Astrocyte (in vitro differentiated cells and primary cell): ENCODE measurements around the gene C1orf174. TPM values are rescaled to one million over a fixed set of nuclear protein-coding genes. Genes with fewer than 3 reads are reported as not detected.

Experiments
- DNase-seq: peaks from one replicate; pipeline ENCODE4 v3.0.0-alpha.2; 2010; ENCODE audit warnings: low read depth
- FAIRE-seq: peaks from 2 replicates; lab custom pipeline; 2011; peaks lifted over from hg19 to GRCh38; lab: Jason Lieb, UNC
- H2AFZ ChIP-seq: 2 replicates; pipeline ENCODE4 v1.6.0; 2012; ENCODE audit warnings: low read depth, low read length, inconsistent platforms
- H3K27ac ChIP-seq: 2 replicates; pipeline ENCODE4 v1.5.1; 2011; ENCODE audit warnings: low read depth, low read length, inconsistent platforms
- H3K27me3 ChIP-seq: 2 replicates; pipeline ENCODE4 v1.6.0; 2011; ENCODE audit warnings: low read length, inconsistent platforms; ENCODE audit not compliant: insufficient read depth
- H3K36me3 ChIP-seq: 2 replicates; pipeline ENCODE4 v1.5.1; 2011; ENCODE audit warnings: low read length, inconsistent platforms; ENCODE audit not compliant: insufficient read depth
- H3K4me1 ChIP-seq: 2 replicates; pipeline ENCODE4 v1.5.1; 2011; ENCODE audit warnings: low read length, inconsistent platforms; ENCODE audit not compliant: insufficient read depth
- H3K4me2 ChIP-seq: 2 replicates; pipeline ENCODE4 v1.6.0; 2012; ENCODE audit warnings: low read length, inconsistent platforms
- H3K4me3 ChIP-seq: 2 replicates; pipeline ENCODE4 v1.5.1; 2011; ENCODE audit warnings: low read depth, mild to moderate bottlenecking, low read length, inconsistent platforms; ENCODE audit not compliant: insufficient read depth
- H3K79me2 ChIP-seq: 2 replicates; pipeline ENCODE4 v1.6.0; 2012; ENCODE audit warnings: mild to moderate bottlenecking, low read length, inconsistent platforms; ENCODE audit not compliant: insufficient read depth
- H3K9ac ChIP-seq: 2 replicates; pipeline ENCODE4 v1.6.0; 2012; ENCODE audit warnings: mild to moderate bottlenecking, low read length, inconsistent platforms
- H3K9me3 ChIP-seq: 2 replicates; pipeline ENCODE4 v1.5.1; 2012; ENCODE audit warnings: low read depth, mild to moderate bottlenecking, low read length, inconsistent platforms; ENCODE audit not compliant: insufficient read depth
- H4K20me1 ChIP-seq: 2 replicates; pipeline ENCODE4 v1.6.0; 2012; ENCODE audit warnings: low read length, inconsistent platforms; ENCODE audit not compliant: insufficient read depth
- H3K27ac Mint-ChIP-seq: one replicate; pipeline ENCODE4 v1.8.0; 2021; ENCODE audit warnings: mild to moderate bottlenecking, mixed read lengths; ENCODE audit not compliant: unreplicated experiment
- H3K27me3 Mint-ChIP-seq: one replicate; pipeline ENCODE4 v1.8.0; 2021; ENCODE audit warnings: low read depth, mixed read lengths; ENCODE audit not compliant: unreplicated experiment
- H3K36me3 Mint-ChIP-seq: one replicate; pipeline ENCODE4 v1.8.0; 2021; ENCODE audit warnings: low read depth, mixed read lengths; ENCODE audit not compliant: unreplicated experiment
- H3K4me1 Mint-ChIP-seq: one replicate; pipeline ENCODE4 v1.8.0; 2021; ENCODE audit warnings: low read depth, mixed read lengths; ENCODE audit not compliant: unreplicated experiment
- H3K4me3 Mint-ChIP-seq: one replicate; pipeline ENCODE4 v1.8.0; 2021; ENCODE audit warnings: mild to moderate bottlenecking, moderate library complexity, mixed read lengths; ENCODE audit not compliant: unreplicated experiment
- H3K9me3 Mint-ChIP-seq: one replicate; pipeline ENCODE4 v1.8.0; 2021; ENCODE audit warnings: mild to moderate bottlenecking, mixed read lengths; ENCODE audit not compliant: unreplicated experiment
- CTCF ChIP-seq: IDR thresholded peaks from 2 replicates; pipeline ENCODE4 v1.5.1; 2011; ENCODE audit warnings: low read depth, mild to moderate bottlenecking, inconsistent platforms, low read length, moderate library complexity; ENCODE audit not compliant: insufficient read depth
- EZH2 ChIP-seq: IDR thresholded peaks from 2 replicates; pipeline ENCODE4 v1.6.1; 2012; ENCODE audit warnings: mild to moderate bottlenecking, low read length, inconsistent platforms; ENCODE audit not compliant: insufficient read depth
- total RNA-seq: library from RNA; stranded (reverse); gene quantifications from 2 replicates; pipeline ENCODE4 v1.2.1, GENCODE V29; 2021

The C1orf174 gene
- total RNA-seq, 1 donor from 2014 or later, result 26.1 TPM

GRCh38 chr1:3945916-3946840 is 46.1 kb upstream of the C1orf174 start:
- H2AFZ ChIP-seq, result no peak overlapping the region
- no peak overlapping the region for H3K27ac Mint-ChIP-seq
- no peaks in the 10 kb centered on the region for H4K20me1 ChIP-seq
- H3K9me3 ChIP-seq, result peaks cover 7% of the 10 kb centered on the region
- no peaks in the 10 kb centered on the region for H3K4me1 ChIP-seq
- H3K4me3 ChIP-seq, result no peak overlapping the region
- no peak overlapping the region for H3K27ac ChIP-seq
- no peaks in the 10 kb centered on the region for H3K79me2 ChIP-seq
- no peak for TF ChIP-seq EZH2
- TF ChIP-seq CTCF, result no peak
- no peak for FAIRE-seq
- peaks cover 13% of the 10 kb centered on the region for H3K9me3 Mint-ChIP-seq
- H3K27me3 ChIP-seq, result no peaks in the 10 kb centered on the region
- peaks cover 5% of the 10 kb centered on the region for H3K4me1 Mint-ChIP-seq
- H3K27me3 Mint-ChIP-seq, result peaks cover 4% of the 10 kb centered on the region
- no peak overlapping the region for H3K9ac ChIP-seq
- H3K36me3 ChIP-seq, result no peaks in the 10 kb centered on the region
- DNase-seq, result no peak
- no peak overlapping the region for H3K4me2 ChIP-seq
- no peaks in the 10 kb centered on the region for H3K36me3 Mint-ChIP-seq
- no peak overlapping the region for H3K4me3 Mint-ChIP-seq

GRCh38 chr1:3945222-3945621 is 45.1 kb upstream of the C1orf174 start:
- H3K9me3 ChIP-seq, result peaks cover 7% of the 10 kb centered on the region
- TF ChIP-seq EZH2 (no peak), CTCF (no peak)
- no peaks in the 10 kb centered on the region for H4K20me1 ChIP-seq
- no peak overlapping the region for H3K9ac ChIP-seq
- Mint-ChIP-seq H3K27me3 (peaks cover 4% of the 10 kb centered on the region), H3K4me1 (peaks cover 5% of the 10 kb centered on the region), H3K36me3 (no peaks in the 10 kb centered on the region), H3K4me3 (no peak overlapping the region), H3K9me3 (peaks cover 11% of the 10 kb centered on the region), H3K27ac (no peak overlapping the region)
- H3K4me2 ChIP-seq, result no peak overlapping the region
- no peak overlapping the region for H2AFZ ChIP-seq
- no peak overlapping the region for H3K4me3 ChIP-seq
- H3K36me3 ChIP-seq, result no peaks in the 10 kb centered on the region
- no peaks in the 10 kb centered on the region for H3K27me3 ChIP-seq
- no peaks in the 10 kb centered on the region for H3K4me1 ChIP-seq
- H3K27ac ChIP-seq, result no peak overlapping the region
- FAIRE-seq (no peak), DNase-seq (no peak)
- no peaks in the 10 kb centered on the region for H3K79me2 ChIP-seq
